HG03442 (cell line): ENCODE results near the gene ARHGEF25.

Experiments used
- ATAC-seq: cut with Tn5 transposase; IDR thresholded peaks from one replicate; pipeline ENCODE4 v1.9.1; 2021; ENCODE audit warnings: mild to moderate bottlenecking, moderate library complexity; ENCODE audit not compliant: unreplicated experiment

ARHGEF25 gene

DNA sequence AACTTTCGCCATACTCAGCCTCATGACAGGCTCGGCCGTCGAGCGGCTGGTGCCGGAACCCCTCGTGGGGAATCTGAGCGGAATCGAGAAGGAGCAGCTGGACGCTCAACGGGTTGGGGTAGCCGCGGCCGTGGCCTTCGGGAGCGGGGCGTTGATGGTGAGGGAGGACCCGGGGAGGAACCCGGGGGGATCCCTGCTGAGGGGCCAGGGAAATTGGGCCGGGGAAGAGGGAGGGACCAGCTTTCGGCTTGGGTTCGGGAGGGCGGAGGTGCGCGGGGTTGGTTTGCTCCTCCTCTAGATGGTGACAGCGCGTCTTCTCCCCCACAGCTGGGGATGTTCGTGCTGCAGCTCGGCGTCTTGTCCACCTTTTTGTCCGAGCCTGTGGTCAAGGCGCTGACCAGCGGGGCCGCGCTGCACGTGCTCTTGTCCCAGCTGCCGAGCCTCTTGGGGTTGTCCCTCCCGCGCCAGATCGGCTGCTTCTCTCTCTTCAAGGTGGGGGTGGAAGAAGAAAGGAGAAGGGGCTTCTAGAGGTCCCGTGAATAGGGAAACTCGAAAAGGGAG lies 9.8 kb downstream of the ARHGEF25 start:
- ATAC-seq, result no peak

- peak; percentile 51 for ATAC-seq
Observed at GRCh38 chr12:57621497-57622292, 10.5 kb downstream of the ARHGEF25 start.

DNA sequence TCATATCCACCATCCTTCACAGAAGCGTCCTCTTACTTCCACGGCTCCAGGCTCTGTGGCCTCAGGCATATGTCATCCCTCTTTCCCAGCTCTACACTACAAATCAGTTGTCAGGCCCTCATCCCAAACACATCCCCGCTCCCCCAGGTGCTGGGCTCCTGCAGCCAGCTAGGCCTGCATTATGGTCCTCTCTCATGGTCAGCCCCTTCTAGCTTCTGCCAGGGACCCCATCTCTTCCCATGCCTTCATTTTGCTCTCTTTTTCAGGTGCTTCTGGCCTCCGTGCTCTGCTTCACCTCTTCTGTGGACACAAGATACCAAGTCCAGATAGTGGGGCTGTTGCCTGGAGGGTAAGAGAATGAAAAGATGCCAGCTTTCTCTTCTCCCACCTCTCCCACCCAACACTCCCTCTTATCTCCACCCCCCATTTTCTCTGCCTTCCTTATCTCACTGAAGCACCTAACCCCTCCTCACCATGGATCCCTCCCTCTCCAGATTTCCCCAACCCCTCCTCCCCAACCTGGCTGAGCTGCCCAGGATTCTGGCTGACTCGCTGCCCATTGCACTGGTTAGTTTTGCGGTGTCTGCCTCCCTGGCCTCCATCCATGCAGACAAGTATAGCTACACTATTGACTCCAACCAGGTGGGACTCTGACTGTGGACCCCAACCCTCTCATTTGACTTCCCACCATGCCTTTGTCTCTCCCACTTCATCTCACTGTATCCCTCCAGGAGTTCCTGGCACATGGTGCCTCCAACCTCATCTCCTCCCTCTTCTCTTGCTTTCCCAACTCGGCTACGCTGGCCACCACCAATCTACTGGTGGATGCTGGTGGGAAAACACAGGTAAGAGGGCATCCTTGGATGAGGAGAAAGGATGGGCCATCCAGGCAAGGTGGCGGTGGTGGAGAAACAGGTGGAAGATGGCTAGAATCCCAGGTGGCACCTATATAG lies 11.3 kb downstream of the ARHGEF25 start:
- ATAC-seq, result no peak

GRCh38 chr12:57623385-57623784 lies 12.2 kb downstream of the ARHGEF25 start:
- no peak for ATAC-seq

DNA sequence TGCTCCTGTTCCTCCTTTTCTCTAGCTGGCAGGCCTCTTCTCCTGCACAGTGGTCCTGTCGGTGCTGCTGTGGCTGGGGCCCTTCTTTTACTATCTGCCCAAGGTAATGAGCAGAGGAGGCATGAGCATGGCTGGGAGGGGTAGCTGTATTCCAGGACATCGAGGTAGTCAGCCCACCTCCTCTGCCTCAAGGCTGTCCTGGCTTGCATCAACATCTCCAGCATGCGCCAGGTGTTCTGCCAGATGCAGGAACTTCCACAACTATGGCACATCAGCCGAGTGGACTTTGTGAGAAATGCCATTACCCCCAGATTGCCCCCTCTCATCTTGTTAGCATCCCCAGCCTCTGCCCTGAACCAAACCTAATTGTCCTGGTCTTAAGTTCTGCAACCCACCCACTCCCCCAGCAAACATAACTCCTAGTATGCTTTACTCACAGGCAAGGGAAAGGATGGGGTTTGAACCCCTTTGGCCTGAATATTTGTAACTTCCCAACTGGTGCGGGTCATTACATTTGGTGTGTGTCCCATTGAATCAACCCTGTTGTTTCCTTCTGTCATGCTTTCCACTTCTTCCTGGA lies 12.7 kb downstream of the ARHGEF25 start:
- ATAC-seq, result no peak

DNA sequence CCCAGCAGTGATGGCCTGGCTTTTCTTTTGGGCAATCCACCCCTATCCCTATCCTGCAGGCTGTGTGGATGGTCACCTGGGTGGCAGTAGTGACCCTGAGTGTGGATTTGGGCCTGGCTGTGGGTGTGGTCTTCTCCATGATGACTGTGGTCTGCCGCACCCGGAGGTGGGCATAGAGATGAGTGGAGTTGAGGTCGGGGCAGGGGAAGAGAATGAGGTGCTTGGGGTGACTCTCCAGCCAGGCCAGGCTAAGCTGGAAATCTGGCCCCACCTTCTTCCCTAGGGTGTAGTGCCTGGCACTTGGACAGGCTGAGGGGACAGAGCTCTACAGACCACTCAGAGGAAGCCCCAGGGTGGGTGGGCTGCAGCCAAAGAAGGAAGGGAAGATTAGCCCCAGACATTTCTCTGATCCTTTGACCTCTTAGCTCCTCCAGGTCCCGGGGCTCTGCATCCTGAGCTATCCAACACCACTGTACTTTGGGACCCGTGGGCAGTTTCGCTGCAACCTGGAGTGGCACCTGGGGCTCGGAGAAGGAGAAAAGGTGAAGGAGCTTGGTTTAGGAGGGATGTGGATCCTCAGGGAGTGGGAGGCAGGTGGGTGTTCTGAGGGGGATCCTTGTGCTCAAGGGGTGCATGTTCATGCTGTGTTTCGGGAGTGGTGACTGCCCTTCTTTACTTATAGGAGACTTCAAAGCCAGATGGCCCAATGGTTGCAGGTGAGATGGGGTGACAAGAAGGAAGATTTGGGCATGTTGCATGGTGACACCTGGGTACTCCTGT lies 13.4 kb downstream of the ARHGEF25 start:
- ATAC-seq, result no peak

- ATAC-seq, result no peak
Observed at GRCh38 chr12:57625261-57626032, 14.2 kb downstream of the ARHGEF25 start.

DNA sequence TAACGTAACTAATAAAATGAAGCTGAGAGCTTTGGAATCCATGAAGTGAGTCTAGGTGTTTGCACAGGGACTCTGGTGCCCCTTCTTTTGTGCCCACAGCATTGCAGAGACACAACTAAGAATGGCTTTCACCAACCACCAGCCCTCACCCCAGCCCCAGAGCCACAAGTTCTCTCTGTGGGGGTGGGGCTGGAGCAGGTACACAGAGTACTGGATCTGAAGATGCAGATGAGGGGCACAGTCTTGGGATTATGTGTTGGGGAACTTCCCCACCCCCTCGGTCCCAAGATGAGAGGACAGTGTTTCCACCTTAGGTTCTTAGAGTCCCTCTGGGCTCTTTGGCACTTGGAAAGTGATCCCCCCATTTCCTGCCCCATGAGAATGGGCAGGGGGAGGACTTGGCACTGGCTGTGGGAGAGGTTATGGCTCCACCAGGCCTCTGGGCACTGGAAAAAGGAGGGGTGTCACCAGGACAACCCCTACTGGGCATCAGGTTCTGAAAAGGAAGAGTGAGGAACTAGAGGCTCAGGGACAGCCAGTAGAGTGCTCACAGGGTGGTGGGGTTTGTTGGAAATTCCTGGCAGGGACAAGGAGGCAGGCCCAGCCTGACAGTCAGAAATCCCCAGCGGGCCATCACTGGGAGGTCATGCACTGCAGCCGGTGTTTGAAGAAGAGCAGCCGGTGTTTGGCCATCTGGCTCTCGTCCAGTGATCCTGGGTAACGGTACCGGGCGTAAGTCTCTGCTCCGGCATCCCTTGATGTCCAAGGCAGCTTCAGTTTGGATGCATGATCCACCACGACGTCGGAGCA lies 15.1 kb downstream of the ARHGEF25 start:
- ATAC-seq, result no peak

DNA sequence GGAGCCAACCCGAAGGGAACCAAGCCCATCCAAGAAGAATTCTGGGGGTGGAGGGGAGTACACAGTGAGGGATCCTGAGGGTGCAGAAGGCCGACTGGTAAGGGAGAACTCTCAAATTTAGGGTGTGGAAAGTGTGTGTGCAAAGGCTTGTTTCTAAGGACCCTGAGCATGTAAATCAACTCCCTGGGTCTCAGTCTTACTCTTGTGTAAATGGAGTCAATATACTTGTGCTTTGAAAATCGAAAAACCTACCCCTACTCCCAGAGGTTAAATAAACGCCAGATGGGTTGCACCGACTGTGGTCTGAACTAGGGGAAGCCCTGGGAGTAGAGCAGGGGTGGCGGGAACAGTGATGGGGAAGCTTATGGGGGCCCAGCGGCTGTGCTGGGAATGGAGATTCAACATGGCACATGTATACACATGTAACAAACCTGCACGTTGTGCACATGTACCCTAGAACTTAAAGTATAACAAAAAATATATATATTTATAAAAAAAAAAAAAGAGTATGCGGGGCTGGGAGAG lies 15.7 kb downstream of the ARHGEF25 start:
- no peak for ATAC-seq

GRCh38 chr12:57627501-57628279 lies 16.5 kb downstream of the ARHGEF25 start:
- no peak for ATAC-seq

GRCh38 chr12:57628280-57629191 lies 17.3 kb downstream of the ARHGEF25 start:
- ATAC-seq, result no peak

GRCh38 chr12:57629897-57630471 lies 18.7 kb downstream of the ARHGEF25 start:
- no peak for ATAC-seq

- ATAC-seq, result no peak
Observed at GRCh38 chr12:57630891-57631433, 19.7 kb downstream of the ARHGEF25 start.

- no peak for ATAC-seq
Observed at GRCh38 chr12:57631566-57632072, 20.4 kb downstream of the ARHGEF25 start.

DNA sequence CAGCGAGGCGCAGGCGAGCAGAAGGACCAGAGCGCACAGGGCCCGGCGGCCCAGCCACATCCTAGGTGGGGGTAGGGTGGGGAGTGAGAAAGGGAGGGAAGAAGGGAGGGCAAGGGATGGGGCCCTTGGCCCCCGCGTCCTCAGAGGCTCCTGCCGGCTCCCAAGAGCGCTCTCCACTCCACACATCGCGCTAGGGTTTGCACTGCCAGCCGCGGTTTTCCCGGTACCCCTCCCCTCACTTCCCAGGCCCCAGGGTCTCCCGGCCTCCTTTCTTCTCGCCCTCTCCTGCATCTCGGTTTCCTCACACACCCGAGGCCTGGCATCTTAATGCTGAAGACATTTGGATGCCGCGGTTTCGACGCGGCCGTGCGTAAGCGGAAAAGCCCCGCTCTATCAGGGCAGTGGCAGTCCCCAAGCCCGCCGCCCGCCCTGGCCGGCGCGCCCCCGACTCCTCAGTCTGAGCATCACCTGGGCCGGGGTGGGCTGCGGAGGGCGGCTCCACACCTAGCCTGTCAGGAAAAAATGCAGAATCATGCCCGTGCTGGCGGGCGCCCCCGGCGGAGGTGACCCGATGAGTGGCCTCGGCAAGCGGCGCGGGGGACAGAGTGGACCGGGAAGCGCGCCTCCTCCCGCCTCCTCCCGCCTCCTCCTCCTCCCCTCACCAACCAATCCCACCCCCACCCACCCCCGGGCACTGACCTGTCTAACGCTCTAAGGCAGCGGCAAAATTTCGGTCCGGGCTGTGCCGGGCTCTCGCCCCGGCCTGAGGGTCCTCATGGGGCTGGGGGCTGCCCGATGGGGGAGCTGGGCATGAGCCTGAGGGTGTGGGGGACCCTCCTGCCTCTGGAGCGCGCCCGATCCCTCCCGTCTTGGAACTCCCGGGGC lies 21.1 kb downstream of the ARHGEF25 start:
- ATAC-seq, result no peak
